Osteoblast (primary cell): ENCODE data around the gene PIEZO1. TPM values are rescaled to one million over a fixed set of nuclear protein-coding genes. Genes with fewer than 3 reads are reported as not detected.

ENCODE experiments used
- DNase-seq: peaks from one replicate; pipeline ENCODE4 v3.0.0; 2011; ENCODE audit warnings: low spot score, mixed read lengths; ENCODE audit not compliant: insufficient read length; ENCODE audit errors: missing footprints
- H2AFZ ChIP-seq: 2 replicates; pipeline ENCODE4 v1.6.0; 2011; ENCODE audit warnings: mild to moderate bottlenecking, low read length
- H3K27ac ChIP-seq: 2 replicates; pipeline ENCODE4 v1.5.1; 2011; ENCODE audit warnings: mild to moderate bottlenecking, low read depth, low read length, moderate library complexity
- H3K27me3 ChIP-seq: 2 replicates; pipeline ENCODE4 v1.6.0; 2012; ENCODE audit warnings: mild to moderate bottlenecking, control low read depth, inconsistent platforms, low read length, moderate library complexity; ENCODE audit not compliant: insufficient read depth
- H3K36me3 ChIP-seq: 2 replicates; pipeline ENCODE4 v1.5.1; 2011; ENCODE audit warnings: mild to moderate bottlenecking, low read length, control low read depth, moderate library complexity; ENCODE audit not compliant: insufficient read depth
- H3K4me1 ChIP-seq: 2 replicates; pipeline ENCODE4 v1.5.1; 2011; ENCODE audit warnings: mild to moderate bottlenecking, low read length, control low read depth, moderate library complexity; ENCODE audit not compliant: insufficient read depth
- H3K4me2 ChIP-seq: 2 replicates; pipeline ENCODE4 v1.6.0; 2011; ENCODE audit warnings: mild to moderate bottlenecking, low read length; ENCODE audit not compliant: insufficient read depth
- H3K4me3 ChIP-seq: fragments of 200-600 bp; sonication (generic); 3 replicates; pipeline ENCODE4 v1.5.1; 2012; ENCODE audit warnings: mild to moderate bottlenecking, low read length, inconsistent platforms; ENCODE audit not compliant: insufficient read depth
- H3K79me2 ChIP-seq: 2 replicates; pipeline ENCODE4 v1.6.0; 2012; ENCODE audit warnings: mild to moderate bottlenecking, low read length, control low read depth, inconsistent platforms; ENCODE audit not compliant: insufficient read depth
- H3K9me3 ChIP-seq: 2 replicates; pipeline ENCODE4 v1.5.1; 2011; ENCODE audit warnings: low read depth, low read length, control low read depth
- H4K20me1 ChIP-seq: 2 replicates; pipeline ENCODE4 v1.6.0; 2012; ENCODE audit warnings: mild to moderate bottlenecking, low read length, control low read depth; ENCODE audit not compliant: insufficient read depth
- total RNA-seq: library from RNA; depleted of rRNA; stranded (reverse); fragments of >200 nt; gene quantifications from 2 replicates; pipeline ENCODE4 v1.2.3, GENCODE V29; 2012
- TF ChIP-seq, protein P1 (sequence below): IDR thresholded peaks from 2 replicates; pipeline ENCODE4 v1.5.1; 2011; ENCODE audit warnings: mild to moderate bottlenecking, low read depth, low read length, moderate library complexity; ENCODE audit errors: extremely low read depth

Gene PIEZO1
- total RNA-seq, 1 donor: 207 TPM

DNA sequence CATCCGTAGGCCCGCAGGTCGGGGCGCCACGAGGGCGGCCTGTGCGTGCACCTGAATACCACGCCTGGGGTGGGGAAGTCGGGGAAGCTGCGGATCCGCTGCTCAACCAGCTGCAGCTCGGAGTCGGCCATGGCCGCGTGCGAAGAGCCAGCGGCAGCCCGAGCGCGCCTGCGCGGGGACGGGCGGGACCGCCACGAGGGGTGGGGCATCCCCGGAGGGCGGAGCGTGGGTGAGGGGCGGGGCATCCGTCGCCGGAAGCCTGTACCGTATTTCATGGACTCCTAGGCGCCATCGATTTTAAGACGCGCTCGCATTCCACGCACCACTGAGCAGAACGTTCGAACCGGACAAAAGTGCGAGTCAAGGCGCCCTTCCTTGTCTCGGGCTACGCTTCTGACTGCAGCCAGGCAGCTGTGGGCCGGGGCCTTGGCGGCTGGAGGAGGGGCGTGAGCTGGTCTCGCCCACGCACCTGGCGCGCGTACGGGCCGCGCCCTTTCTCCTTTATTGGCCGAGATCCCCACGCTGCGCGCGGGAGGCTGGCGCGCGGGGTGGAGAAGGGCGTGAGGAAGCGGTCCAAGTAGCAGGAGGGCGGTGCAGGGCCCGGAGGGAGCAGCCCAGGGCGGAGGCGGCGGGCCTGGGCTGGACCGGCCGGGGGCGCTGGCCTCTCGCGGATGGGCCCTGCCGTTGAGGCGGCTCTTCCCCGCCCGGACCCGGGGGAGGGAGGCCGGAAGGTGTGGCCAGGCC, 26.9 kb upstream of the PIEZO1 start, which contains the start of gene APRT:
TSS of gene APRT (minus strand) at position 160 of the 744 bp plus-strand sequence. CDS start at position 131, 29 bp downstream.
- H2AFZ ChIP-seq: peak within 1 kb of the TSS; percentile 72
- H3K27ac ChIP-seq: peak within 1 kb of the TSS; percentile 73
- H3K27me3 ChIP-seq: no peaks in the 10 kb centered on the region
- H4K20me1 ChIP-seq: peaks cover 12% of the 10 kb centered on the region
- peak within 1 kb of the TSS; percentile 87 for H3K4me2 ChIP-seq
- TF ChIP-seq, protein P1, sequence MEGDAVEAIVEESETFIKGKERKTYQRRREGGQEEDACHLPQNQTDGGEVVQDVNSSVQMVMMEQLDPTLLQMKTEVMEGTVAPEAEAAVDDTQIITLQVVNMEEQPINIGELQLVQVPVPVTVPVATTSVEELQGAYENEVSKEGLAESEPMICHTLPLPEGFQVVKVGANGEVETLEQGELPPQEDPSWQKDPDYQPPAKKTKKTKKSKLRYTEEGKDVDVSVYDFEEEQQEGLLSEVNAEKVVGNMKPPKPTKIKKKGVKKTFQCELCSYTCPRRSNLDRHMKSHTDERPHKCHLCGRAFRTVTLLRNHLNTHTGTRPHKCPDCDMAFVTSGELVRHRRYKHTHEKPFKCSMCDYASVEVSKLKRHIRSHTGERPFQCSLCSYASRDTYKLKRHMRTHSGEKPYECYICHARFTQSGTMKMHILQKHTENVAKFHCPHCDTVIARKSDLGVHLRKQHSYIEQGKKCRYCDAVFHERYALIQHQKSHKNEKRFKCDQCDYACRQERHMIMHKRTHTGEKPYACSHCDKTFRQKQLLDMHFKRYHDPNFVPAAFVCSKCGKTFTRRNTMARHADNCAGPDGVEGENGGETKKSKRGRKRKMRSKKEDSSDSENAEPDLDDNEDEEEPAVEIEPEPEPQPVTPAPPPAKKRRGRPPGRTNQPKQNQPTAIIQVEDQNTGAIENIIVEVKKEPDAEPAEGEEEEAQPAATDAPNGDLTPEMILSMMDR: no peak
- peaks cover 22% of the 10 kb centered on the region for H3K36me3 ChIP-seq
- peaks cover 17% of the 10 kb centered on the region for H3K79me2 ChIP-seq
- DNase-seq: peak; percentile 100
- peaks cover 25% of the 10 kb centered on the region for H3K4me1 ChIP-seq
- H3K4me3 ChIP-seq: peak within 1 kb of the TSS; percentile 77
- H3K9me3 ChIP-seq: no peaks in the 10 kb centered on the region

GRCh38 chr16:88810912-88811768, 26.1 kb upstream of the PIEZO1 start:
- Histone ChIP-seq H3K27ac (peak overlapping the region; percentile 73), H3K79me2 (peaks cover 17% of the 10 kb centered on the region), H3K36me3 (peaks cover 22% of the 10 kb centered on the region), H2AFZ (peak overlapping the region; percentile 56), H3K4me1 (peaks cover 25% of the 10 kb centered on the region), H3K4me2 (peak overlapping the region; percentile 87), H3K4me3 (peak overlapping the region; percentile 77), H4K20me1 (peaks cover 12% of the 10 kb centered on the region), H3K27me3 (no peaks in the 10 kb centered on the region), H3K9me3 (no peaks in the 10 kb centered on the region)
- DNase-seq: peak; percentile 99
- TF ChIP-seq, protein P1: no peak

- H3K4me2 ChIP-seq: peak overlapping the region; percentile 87
- peaks cover 12% of the 10 kb centered on the region for H4K20me1 ChIP-seq
- peak overlapping the region; percentile 77 for H3K4me3 ChIP-seq
- peak overlapping the region; percentile 73 for H3K27ac ChIP-seq
- H3K9me3 ChIP-seq: no peaks in the 10 kb centered on the region
- H3K27me3 ChIP-seq: no peaks in the 10 kb centered on the region
- no peak overlapping the region for H2AFZ ChIP-seq
- H3K4me1 ChIP-seq: peaks cover 25% of the 10 kb centered on the region
- TF ChIP-seq, protein P1: no peak
- DNase-seq: peak; percentile 89
- H3K36me3 ChIP-seq: peaks cover 26% of the 10 kb centered on the region
- H3K79me2 ChIP-seq: peaks cover 17% of the 10 kb centered on the region
Observed at GRCh38 chr16:88810166-88810911, 25.3 kb upstream of the PIEZO1 start.
